ENCODE measurements around the gene GADL1.
A peak's percentile ranks its signal among the peaks of the same experiment; 100 is the strongest.

DNA sequence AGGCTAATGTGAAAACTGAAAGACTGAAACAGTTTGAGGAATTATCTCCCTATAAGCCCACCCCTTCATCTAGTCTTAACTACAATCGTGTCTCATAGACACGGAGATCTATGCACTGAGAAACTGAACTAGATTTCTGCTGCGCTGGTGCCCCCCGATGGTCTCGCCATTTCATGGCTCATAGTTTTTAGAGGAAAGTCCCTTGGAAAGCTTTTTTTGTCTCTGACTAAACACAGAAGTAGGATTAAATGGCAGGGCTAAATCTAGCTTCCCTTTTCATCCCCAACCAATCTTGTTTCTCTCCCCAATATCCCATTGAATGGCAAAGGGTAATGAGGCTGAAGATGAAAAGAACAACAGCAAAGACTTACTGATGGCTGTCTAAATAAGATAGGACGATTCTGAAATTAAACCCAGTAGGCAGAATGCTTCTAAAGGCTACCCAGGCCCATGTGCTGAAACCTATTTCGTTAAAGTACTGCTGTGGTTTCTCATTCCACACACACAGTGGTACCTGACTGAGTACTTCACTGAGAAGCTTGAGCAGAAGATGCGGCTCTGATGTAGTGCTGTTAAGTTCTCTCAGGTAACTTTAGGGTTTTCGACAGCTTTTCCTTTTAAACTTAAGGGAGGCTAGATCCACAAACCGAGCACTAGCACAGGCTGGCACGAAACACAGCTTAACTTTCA is 142.7 kb downstream of the GADL1 start:
- TF ChIP-seq, protein P1, sequence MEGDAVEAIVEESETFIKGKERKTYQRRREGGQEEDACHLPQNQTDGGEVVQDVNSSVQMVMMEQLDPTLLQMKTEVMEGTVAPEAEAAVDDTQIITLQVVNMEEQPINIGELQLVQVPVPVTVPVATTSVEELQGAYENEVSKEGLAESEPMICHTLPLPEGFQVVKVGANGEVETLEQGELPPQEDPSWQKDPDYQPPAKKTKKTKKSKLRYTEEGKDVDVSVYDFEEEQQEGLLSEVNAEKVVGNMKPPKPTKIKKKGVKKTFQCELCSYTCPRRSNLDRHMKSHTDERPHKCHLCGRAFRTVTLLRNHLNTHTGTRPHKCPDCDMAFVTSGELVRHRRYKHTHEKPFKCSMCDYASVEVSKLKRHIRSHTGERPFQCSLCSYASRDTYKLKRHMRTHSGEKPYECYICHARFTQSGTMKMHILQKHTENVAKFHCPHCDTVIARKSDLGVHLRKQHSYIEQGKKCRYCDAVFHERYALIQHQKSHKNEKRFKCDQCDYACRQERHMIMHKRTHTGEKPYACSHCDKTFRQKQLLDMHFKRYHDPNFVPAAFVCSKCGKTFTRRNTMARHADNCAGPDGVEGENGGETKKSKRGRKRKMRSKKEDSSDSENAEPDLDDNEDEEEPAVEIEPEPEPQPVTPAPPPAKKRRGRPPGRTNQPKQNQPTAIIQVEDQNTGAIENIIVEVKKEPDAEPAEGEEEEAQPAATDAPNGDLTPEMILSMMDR (IDR thresholded peaks at IDR 0.05; ENCODE audit: poor library complexity): peak; percentile 53
- TF ChIP-seq EZH2phosphoT487 (IDR thresholded peaks at IDR 0.05; ENCODE audit: low read depth, severe bottlenecking, unreplicated experiment): no peak

Measured in hepatocyte (in vitro differentiated cells).